Stimulated activated CD8-positive, alpha-beta memory T cell treated with anti-CD3 and anti-CD28 coated beads, Interleukin-7, amount 100 ng/mL, for 24 hours (primary cell): ENCODE results near the gene PPP1R2.

ENCODE experiments used
- DNase-seq: peaks from one replicate; pipeline ENCODE4 v3.0.0-alpha.2; 2020; ENCODE audit warnings: low read depth

Gene PPP1R2

DNA sequence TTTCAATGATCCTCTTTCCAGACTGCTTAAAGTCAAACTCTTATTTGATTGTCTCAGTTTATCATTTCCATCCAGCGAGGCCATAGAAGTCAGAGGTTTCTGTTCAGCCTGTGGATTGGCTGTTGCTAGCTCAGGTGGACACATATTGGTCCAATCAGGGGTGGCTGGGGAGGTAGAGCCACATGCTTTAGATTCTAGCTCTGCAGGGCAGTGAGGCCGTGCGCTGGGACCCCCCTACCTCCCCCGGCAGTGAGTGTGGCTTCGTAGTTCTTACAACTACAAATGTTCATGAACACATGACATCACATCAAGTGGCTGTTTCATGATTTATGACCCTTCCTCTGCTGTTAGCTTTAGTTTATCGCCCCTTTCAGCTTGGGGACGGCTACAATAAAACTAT is 22.6 kb upstream of the PPP1R2 start:
- no peak for DNase-seq

DNA sequence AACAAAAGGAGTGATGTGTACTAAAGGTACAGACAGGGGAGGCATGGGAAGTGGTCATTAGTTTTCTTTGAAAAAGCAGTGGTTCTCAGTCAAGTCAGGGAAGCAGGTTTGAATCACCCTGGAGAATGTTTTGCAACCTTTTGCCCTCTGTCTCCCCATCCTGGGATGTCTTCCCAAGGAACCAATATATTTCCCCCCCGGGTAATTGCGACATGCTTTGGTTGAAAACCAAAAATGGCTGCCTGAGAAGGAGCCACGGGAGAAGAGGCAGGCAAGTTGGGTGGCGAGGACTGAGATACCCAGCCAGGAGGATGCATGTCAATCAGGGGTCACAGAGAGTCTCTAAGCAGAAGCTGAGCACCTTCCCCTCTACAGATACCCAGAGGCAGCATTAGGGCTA is 20.2 kb upstream of the PPP1R2 start:
- DNase-seq, result no peak

DNA sequence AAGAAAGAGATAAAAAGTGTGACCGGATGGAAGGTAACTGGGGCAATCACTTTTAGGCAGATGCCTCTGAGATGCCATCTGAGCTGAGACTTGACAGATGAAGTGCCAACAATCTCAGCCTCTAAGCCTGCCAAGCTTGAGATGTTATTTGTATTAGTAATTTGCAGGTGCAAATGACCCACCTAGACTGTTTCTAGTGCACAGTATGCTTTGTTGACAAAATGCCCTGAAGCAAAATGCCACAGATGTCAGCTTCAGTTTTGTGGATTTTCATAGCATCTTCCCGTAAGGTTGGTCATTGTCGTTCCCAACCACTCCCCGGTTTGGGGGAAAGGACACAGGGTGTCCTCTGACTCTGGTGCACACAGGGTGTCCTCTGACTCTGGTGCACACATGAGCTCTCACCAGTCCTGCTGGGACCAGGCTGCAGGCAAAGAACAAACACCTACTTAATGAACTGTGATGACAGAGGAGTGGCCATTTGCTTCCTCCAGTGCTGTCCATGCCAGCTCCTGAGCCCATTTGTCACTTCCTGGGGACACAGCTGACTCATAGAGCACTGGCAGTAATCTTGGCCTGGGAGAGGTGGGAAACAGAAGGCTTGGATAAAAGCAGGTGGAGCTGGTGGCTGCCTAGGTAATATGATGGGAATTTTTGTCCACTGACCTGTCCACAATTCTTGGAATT is 16.7 kb upstream of the PPP1R2 start:
- DNase-seq, result no peak

DNA sequence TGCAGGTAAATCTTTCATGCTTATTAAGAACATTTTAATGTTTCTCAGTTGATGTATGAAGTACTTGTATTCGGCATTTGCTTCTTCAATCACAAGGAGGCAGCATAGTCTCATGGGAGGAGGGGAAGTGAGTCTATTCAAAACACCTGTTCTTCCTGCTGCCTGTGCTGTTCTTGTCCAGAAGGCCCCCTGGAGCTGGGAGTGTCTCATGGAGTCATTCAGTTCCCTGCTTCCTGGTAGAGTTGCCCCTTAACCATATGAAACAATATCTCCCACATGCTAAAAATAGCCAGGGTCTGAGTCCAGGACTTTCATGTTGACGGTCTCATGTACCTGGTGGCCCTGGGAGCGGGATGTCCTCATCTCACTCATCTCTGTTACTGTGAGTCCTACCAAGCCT is 15.5 kb upstream of the PPP1R2 start:
- DNase-seq, result no peak

DNA sequence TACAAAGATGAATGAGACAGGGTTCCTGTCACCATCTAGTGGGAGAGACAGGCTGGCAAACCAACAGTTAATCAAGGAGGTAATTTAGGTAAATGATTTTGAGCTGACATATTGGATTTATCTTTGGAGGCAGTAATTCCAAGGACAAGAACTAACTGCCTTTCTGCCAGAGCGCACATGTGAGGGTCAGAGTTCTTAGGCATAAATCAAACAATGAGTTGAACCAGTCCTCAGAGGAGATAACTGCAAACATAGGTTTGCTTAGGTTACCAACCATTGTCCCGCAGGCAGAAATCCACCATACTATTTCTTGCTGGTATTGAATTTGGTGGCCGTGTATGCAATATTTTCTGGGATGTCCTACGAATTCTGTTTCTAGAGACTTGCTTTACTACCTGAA is 14.2 kb upstream of the PPP1R2 start:
- DNase-seq, result no peak

DNA sequence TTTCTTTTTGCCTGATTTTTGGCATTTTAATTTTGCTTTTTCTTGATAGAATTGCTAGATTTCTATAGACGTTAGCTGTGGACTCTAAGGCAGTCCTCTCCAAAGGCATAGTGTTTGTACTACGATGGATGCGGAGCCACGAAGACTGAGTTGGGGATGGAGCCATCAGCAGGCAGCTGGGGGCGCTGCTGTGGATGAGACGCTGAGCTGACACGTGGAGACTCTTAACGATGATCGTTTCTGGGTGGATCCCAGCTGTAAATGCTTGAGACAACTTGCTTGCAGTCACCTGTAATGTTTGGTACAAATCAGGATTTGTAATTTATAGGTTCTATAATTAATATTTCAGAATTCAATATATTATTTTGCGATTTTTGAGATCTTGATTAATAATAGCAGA is 13.3 kb upstream of the PPP1R2 start:
- no peak for DNase-seq

DNA sequence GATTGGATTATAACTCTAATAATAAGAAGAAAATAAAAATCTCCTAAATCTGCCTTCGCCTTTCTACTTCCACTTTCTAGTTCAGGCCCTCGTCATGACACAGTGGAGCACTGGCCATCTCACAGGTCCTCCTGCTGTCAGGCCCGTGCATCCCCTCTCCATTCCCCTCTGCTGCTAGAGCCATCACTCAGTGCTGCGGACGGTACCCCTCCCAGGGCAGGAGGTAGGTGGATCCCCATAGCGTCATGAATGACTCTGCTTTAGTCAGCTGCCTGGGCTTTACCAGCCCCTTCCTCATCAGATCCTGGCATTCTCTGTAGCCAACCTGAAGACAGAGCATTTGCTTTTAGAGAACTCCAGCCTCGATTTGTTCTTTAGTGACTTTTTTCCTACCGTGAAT is 12.0 kb upstream of the PPP1R2 start:
- no peak for DNase-seq

DNA sequence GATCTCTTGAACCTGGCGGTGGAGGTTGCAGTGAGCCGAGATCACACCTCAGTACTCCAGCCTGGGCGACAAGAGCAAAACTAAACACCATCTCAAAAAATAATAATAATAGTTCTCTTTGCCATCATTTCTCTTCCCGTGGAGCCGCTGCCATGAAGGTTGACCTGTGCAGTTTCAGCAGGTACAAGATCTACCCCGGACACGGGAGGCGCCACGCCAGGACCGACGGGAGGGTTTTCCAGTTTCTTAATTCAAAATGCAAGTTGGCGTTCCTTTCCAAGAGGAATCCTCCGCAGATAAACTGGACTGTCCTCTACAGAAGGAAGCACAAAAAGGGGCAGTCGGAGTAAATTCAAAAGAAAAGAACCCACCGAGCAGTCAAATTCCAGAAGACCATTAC is 11.3 kb upstream of the PPP1R2 start:
- no peak for DNase-seq

DNA sequence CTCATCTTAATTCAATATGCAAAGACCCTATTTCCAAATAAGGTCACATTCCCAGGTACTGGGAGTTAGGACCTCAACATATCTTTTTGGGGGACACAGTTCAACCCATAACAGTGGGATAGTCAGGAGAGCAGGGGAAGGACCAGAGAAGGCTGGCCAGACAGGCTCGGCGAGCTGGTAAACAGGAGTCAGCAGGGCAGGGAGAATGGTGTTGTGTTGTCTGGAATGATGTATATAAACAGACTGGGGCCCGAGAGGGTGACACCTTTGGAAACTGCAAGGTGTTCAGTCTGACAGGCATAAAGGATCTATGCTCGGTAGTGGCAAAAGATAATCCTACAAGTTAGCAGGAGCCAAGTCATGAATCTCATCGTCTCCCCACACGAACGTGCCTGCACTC is 10.1 kb upstream of the PPP1R2 start:
- DNase-seq, result no peak

DNA sequence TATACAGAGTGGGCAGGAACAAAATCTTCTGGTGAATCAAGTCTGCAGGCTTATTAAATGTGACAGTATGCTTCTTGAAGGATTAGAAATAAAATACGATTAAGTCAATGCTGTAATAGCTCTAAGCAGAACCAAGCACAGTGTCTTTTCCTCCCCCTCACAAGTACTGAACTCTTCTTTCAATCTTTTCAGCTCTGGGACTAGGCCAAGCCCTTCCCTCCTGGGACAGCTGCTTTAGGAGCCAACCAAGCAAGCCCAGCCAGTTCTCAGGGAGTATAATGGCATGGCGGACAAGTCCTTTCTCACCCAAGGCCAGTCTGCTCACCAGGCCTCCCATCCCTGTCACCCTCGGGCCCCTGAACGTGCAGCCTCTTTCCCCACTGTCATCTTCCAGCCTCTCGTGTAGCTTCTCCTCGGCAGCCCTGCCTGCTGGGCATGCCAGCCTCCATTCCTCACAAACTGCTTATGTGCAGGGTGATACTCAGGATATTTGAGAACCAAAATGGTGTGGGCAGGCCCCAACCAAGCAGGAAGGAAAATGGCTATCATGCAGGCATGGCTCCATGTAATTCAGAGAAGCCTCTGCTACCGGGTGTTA is 8.4 kb upstream of the PPP1R2 start:
- no peak for DNase-seq

DNA sequence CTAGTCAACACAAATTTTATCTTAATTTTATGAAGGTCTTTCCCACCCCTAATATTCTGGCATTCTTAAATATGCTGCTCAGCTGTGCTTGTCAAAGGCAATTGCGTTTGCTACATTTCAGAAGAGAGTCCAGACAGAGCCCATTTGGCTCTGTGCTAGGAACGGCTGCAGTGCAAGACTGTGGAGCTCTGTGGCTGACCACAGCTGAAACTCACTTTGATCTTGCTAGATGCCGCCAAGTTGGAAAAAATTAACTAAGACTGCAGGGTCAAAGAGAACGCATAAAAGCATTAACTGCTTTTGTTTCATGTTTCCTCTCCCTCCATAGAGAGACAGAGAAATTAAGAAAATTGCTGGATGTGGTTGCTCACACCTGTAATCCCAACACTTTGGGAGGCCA is 7.6 kb upstream of the PPP1R2 start:
- no peak for DNase-seq

DNA sequence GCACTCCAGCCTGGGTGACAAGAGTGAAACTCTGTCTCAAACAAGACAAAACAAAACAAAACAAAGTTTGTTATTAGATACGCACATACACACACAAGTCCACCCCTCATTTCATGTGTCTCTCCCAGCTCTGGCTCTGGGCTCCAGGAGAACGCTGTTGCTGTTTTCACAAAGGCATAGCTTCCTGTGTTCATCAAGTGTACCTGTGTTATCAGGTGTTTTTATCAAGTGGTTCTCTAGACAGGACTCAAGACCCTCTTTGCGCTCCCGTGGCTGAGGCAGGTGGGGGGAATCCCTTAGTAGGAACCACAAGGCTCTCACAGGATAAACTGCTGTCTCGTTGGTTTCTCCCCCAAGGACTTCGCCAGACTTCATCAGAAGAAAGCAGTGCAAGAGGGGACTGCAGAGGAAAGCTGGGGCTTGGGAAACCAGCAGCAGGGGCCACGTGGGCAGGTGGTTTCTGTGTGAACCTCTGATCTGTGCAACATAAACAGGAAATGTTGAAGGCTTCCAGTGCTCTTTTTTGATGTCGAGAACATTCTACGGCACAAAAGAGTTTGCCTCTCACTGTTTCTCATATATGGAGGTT is 6.9 kb upstream of the PPP1R2 start:
- no peak for DNase-seq

DNA sequence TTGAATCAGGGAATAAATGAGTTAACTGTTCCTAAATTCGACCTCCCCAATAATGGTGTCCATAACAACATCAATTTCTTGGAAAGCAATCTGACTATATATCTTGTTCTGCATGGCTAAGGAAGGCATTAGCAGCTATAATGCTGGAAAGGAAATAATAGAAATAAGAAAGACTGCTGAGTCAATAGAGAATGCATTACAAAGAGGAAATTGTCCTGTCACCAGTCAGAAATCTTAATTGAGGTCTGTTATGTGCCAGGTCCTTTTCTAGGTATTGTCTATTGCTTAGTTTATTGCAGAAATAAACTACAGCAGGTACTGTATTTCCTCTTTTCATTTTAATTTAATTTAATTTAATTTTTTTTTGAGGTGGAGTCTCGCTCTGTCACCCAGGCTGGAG is 5.9 kb upstream of the PPP1R2 start:
- DNase-seq, result no peak

DNA sequence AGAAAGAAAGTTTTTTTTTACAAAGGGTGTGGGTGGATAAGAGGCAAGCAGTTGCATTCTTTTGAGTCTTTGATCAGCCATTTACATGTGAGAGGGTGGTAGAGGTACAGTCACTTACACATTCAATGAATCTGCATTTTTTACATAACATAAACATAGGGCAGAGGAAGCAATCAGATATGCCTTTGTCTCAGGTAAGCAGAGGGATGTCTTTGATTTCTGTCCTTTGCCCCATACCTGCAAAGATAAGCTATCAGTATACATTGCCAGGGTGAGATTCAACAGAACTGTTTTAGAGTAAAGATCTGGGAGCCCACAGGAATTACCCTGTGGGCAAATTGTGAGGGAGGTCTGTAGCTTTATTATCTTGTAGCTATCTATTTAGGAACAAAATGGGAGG is 5.4 kb upstream of the PPP1R2 start:
- DNase-seq, result no peak

DNA sequence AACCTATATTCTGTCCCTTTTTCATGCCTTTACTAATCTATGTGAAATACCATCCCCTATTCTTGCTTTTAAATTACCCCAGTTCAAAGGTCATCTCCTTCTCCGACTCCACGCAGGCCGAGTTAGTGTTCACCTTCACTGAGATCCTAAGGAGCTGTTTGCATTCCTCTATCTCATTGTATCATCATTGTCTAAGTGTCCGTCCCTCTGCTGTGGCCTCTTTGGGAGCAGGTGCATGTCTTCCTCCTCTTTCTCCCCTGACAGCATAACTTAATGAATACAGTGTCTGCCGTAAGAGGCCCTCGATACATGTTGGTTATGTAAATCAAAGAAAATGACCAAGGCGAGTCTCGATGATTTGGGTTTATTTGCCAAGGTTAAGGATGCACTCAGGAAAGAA is 4.9 kb upstream of the PPP1R2 start:
- no peak for DNase-seq

DNA sequence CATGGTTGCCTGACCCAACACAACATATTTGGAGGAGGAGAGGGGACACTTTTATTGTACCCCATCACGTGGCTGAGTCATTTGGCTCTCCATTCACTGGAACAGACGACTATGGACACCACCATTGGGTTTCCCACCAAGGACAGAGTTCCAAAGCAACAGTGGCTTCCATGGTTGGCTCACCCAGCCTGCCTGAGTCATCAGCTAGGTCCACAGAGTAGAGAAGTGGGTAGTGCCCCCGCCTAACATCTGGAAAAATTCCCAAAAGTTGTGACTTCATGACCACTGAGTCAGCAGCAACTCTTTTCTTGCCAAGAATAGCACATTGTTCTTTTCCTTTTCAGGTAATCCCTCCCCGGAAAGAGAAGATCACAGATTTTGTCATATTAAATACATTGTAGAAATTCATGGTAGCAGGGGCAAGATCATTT is 3.0 kb upstream of the PPP1R2 start:
- DNase-seq, result no peak

DNA sequence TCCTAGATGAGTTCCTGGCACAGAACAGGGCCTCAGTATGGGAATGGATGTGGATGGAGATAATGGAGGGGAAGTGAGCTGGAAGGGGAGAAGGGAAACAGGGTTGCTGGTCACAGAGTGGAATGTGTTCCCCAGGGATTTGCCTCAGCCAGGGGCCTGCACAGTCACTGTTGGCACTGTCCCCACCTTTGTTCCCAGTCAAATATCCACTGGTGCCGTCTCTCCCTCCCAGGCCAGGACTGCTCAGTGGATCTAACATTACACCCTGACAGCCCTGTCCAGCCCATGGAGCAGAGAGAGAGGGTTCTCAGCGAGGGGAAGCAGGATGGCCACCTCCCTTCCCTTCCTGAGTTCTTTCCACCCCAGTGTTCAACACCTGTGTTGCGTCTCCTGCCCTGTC is 1.5 kb upstream of the PPP1R2 start:
- DNase-seq, result no peak

DNA sequence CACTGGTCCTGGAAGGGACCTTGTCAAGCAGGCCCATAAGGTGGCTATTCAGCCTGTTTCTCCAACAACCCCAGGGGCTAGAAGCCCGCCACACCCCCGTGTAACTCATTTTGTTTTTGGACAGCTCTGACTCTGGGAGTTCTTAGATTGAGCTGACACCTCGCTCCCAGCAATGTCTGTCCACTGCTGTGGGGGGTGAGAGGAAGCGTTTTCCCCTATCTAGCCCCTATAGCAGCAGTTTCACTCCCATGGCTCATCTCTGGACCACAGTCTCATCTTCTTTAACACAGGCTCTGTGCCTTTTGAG is 1.1 kb upstream of the PPP1R2 start:
- DNase-seq, result no peak

DNA sequence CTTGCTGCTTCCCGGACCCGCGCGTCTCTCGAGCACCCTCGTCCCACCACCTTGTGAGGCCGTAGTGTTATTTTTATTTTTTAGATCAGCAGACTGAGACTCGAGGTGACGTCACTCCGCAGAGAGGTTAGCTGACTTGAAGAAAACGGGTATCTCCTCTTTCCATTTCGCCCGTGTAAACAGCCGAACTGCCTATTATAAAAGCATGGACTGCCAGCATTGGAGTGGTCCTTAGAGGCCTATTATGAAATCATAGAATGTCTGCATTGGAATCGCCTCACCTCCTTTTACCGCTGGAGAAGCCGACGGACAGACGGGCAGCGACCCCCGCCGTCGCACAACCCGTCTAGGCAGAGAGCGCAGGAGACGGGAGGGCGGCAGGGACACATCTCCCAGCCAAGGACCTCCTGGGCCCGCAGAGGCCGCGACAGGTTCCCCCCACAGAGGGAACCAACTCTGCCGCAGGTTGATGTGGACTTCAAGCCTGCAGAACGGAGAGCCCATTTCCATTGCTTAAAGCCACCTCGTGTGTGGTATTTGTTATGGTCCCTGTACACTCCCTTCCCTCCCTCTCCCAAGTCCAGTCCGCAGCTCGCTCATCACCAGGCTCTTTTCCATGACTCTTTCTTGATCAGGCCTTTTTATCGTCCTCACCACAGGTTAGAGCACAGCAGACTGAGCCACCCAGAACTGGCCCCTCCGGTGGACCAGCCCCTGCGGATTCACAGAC is 540 bp upstream of the PPP1R2 start:
- DNase-seq, result no peak

DNA sequence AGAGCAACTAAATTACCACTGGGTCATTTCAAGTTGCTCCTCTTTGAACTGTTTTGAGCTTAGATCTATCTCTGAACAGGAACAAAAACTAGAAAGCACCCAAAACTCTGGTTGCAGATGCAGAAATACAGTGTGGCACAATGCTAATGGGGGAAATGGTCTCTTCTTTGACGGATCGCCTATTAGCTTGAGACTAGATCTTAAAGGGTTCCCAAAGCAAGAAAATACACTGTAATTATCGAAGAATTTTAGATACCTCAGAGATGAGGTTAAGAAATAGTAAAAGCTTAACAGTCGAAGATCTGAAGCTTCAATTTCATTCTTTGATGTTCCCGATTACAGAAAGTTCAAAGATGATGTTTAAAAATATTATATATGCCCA is 818 bp downstream of the PPP1R2 start:
- DNase-seq, result no peak

DNA sequence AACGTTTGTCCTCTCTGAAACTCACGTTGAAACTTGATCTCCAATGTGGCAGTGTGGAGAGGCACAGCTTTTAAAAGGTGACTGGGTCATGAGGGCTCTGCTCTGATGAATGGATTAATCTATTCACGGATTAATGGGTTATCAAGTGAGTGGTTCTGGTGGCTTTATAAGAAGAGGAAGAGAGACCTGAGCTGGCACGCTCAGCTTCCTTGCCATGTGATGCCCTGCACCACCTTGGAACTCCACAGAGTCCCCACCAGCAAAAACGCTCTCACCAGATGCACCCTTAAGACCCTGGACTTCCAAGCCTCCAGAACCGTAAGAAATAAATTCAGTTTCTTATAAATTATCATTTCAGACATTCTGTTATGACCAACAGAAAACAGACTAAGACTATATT is 2.6 kb downstream of the PPP1R2 start:
- DNase-seq, result no peak

DNA sequence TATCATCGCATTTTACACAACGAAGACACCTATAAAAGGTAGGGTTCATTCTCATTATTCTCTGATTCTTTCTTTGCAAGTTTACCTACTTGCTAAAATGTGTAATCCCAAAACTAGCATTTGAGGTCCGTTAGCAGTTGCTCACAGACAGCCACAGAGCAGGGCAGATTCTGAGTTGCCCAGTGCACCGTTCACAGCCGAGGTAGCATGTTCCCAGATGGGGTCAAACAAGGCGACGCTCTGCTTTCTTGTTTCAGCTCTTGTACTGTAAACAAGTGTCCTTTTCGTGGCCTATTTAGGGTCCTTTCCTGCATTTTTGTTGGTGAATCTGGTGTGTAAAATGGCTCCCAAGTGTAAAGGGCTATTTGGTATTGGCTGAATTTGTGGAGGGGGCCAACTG is 3.1 kb downstream of the PPP1R2 start:
- no peak for DNase-seq

DNA sequence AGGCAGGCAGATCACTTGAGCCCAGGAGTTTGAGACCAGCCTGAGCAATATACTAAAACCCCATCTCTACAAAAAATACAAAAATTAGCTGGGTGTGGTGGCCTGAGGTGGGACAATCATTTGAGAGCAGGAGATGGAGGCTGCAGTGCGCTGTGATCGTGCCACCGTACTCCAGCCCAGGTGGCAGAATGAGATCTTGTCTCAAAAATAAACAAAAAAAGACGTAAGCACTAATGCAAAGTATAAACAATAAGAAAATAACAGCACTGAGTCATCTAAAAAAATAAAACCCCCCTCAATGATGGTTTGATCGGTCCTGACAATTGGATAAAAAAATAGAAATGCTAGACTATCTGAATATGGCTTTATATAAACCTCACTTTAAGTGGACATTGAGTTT is 3.6 kb downstream of the PPP1R2 start:
- no peak for DNase-seq

DNA sequence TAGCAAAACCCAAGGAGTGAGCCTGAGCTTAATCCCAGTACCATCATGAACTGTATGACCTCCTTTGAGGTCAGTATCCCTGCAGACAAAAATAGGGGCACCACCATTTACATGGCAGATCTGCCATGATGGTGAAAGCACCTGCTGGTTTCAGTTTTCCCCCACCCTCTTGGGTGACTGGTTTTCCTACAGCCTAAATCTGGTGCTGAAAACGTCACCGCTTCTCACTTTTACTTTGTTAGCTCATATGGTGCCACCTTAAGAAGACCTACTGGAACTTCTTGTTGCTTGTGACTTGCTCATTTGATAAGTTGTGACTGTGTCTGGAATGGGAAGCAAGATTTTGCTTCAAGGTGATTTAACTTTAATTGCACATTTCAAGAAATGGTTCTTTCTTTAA is 5.1 kb downstream of the PPP1R2 start:
- DNase-seq, result no peak
